ENCODE data around the gene HAPLN3.

GRCh38 chr15:88907111-88907510, 11.8 kb upstream of the HAPLN3 start:
- TF ChIP-seq EZH2phosphoT487 (IDR thresholded peaks at IDR 0.05; ENCODE audit: insufficient read depth, low read depth) = no peak
- TF ChIP-seq EZH2 (IDR thresholded peaks at IDR 0.05; ENCODE audit: insufficient read depth, poor library complexity, severe bottlenecking) = no peak
